ENCODE data around the gene ENTPD3.

ENTPD3 gene

DNA sequence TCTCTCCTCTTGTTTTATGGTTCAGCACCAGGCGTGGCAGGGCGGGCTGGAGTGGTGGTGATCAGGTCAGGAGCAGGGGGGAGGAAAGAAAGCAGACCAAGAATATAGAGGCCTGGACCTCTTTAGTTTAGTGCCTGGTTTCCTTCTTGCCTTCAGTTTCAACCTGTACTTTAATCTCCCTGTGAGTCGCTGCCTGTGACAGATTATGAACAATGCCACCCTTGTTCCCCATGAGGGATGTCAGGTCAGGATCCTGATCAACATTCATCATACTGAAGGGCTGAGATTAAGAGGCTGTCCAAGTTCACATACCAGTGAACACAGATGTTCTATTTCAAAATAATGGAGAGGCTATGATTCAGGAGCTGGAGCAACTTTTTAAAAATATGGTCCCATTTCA is 11.4 kb downstream of the ENTPD3 start:
- DNase-seq (ENCODE audit: extremely low spot score, insufficient read length, low read depth) (no peak), FAIRE-seq (no peak)

DNA sequence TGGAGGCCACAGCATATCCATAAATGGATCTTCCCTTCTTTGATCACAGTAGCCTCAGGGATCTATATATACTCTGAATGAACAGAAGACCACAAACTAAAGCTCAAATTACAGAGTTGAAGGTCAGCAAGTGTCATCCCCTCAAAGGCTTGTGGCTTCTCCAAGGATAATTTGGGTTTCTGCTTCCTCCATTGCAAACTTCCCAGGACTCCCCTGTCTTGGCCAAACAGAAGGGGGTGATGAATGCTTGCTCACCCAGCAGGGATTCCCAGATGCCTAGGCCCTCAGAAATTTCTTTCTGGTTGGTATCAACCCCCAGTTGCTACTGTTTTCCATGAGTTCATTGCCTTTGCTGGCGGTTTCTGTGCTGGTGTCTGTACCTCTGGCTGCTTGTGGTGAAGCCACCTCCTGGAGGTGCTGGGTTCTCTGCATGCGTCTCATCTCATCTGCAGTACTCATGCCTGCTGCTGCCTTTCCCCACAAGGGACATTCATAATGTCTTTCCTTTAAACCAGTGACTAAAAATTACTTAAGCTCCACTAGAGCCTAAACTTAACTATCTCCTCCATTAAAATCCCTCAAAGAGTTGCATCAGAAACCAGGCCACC is 17.7 kb downstream of the ENTPD3 start:
- DNase-seq (ENCODE audit: extremely low spot score, insufficient read length, low read depth) (no peak), FAIRE-seq (no peak)

DNA sequence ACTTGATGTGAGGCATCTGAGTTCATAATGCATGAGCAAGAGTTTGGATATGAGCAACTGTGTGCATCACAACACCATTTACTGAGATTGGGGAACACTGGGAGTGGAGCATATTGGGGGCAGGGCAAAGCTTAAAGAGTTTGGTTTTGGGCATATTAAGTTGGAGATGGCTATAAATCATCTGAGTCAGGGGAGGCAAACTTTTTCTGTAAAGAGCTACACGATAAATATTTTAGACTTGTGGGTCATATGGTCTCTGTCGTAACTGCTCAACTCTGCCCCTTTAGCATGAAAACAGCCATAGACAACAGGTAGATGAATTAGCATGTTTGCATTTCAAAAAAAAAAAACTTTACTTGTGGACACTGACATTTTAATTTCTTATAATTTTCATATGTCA is 20.0 kb downstream of the ENTPD3 start:
- DNase-seq (ENCODE audit: extremely low spot score, insufficient read length, low read depth) (no peak), FAIRE-seq (no peak)

DNA sequence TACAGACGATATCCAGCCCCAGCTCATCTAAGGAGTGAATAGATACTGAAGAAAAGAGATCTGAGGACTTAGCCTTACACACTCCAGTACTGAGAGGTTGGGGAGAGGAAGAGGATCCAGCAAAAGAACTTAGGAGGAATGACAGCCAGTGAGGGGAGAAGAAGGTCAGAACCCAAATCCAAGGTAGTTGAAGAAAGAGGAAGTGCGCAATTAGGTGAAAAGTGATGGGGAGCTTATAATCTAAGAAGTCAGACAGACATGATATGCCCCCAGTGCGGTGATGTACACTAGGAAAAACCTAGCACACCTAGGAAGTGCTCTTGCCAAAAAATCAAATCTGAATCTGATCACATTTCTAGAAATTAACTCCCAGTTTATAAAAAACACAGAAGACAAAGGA is 20.6 kb downstream of the ENTPD3 start:
- no peak for DNase-seq (ENCODE audit: extremely low spot score, insufficient read length, low read depth)
- FAIRE-seq = no peak

DNA sequence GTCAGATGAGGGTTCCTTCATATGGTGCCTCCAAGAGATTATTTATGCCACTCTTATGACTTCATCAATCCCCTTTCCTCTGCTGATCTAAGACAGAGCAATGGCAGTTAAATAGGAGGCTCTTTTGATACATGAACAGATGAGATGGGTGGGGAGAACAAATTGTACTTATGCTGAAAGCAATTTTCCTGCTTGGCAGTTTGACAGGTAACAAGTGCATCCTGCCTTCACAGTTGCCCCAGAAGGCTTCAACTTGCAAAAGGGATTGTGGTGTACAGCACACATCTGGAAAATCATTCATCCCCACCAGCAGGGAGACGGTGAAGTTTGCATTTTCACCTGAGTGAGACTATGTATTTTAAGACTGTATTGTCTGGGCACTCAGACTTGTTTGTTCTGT is 27.3 kb downstream of the ENTPD3 start:
- no peak for DNase-seq (ENCODE audit: extremely low spot score, insufficient read length, low read depth)
- no peak for FAIRE-seq

DNA sequence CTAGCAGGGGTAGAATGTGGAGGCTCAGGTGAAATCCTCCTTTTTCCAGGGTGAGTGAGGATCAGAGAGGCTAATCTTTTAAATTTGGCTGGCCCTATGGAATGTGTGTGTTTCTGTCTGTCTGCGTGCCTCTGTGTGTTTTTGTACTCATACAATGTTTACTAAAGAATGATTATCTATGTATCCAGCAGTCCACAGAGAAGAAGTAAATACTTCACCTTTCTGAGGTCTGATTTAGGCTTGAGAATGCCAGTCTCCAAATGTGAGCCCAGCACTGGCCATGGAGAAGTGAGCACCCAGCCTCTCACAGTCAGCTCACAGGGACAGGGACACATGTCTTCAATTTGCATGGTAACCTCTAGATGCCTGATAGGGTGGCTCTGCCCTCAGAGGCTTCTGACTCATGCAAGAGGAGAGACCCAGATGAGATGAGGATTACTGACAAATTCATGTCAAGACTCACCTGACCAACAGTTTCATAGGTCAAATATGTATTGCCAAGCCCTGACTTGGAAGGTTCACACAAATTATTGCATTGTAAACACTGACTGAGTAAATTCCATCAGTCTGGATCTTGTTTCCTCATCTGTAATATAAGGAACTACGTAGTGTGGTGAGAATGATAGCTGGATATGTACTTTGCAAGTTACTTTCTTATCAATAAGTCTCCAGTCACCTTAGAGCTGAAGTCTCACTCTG is 31.0 kb downstream of the ENTPD3 start:
- DNase-seq (ENCODE audit: extremely low spot score, insufficient read length, low read depth) (no peak), FAIRE-seq (no peak)

DNA sequence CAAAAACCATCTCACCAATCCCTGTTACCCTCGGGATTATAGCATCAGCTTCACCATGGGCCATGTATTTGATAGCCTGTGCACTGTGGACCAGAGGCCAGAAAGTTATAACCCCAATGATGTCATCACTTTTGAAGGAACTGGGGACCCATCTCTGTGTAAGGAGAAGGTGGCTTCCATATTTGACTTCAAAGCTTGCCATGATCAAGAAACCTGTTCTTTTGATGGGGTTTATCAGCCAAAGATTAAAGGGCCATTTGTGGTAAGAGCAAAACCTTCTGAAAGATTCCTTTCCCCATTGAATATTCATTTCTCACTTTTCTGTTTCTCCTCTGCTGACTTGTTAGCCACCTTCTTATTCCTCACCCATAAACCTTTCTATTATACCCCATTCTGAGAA is 35.9 kb downstream of the ENTPD3 start:
- no peak for FAIRE-seq
- no peak for DNase-seq (ENCODE audit: extremely low spot score, insufficient read length, low read depth)

DNA sequence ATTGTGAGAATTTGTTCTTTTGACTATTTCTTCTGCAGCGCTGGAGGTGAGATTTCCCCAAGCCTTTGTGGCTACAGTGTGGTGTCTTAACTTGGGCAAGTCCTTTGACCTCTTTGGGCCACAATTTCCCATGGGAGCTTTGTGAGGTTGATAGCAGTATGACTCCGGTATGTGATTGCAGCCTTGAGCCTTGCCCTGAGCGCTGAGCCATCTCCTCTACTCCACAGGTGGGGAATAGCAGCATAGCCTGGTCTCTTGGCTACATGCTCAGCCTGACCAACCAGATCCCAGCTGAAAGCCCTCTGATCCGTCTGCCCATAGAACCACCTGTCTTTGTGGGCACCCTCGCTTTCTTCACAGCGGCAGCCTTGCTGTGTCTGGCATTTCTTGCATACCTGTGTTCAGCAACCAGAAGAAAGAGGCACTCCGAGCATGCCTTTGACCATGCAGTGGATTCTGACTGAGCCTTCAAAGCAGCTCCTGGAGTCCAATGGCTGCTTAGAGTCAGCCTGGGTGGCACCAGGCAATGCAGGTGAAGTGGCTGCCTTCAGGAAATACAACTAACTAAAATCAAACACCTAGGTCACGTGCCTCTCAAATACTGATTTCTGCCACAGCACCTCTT is 40.2 kb downstream of the ENTPD3 start:
- DNase-seq (ENCODE audit: extremely low spot score, insufficient read length, low read depth) (no peak), FAIRE-seq (no peak)

DNA sequence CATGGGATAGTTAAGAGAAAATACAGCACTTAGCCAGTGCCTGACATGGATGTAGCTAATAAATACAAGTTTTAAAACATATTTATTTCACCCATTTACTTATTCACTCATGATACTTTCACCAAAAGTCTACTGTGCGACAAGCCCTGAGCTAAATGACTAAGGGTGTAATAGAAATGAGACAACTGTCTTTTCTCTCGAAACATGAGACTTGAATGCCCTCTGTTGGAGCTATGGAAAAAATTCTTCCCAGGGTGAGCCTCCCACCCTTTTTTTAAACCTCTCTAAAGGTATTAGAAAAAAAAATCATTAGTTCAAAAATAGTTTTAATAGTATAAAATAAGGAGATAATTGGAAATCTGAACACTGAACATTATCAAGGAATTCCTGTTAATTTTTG is 45.8 kb downstream of the ENTPD3 start:
- DNase-seq (ENCODE audit: extremely low spot score, insufficient read length, low read depth) = no peak
- FAIRE-seq = no peak

DNA sequence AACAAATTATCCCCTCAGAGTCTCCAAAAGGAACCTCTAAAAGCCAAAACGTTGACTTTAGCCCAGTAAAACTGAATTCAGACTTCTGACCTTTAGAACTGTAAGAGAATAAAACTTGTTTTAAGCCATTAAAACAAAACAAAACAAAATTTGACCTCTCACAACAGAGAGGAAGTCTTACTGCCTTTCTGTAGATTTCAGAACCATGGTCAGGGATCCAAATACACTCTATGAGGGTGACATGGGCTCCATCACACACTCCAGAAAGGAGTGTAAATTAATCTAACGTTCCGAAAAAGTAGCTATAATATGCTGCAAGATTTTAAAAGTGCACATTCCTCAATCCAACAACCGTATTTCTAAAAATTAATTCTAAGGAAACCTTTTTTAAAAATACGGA is 50.9 kb downstream of the ENTPD3 start:
- FAIRE-seq = no peak
- no peak for DNase-seq (ENCODE audit: extremely low spot score, insufficient read length, low read depth)

DNA sequence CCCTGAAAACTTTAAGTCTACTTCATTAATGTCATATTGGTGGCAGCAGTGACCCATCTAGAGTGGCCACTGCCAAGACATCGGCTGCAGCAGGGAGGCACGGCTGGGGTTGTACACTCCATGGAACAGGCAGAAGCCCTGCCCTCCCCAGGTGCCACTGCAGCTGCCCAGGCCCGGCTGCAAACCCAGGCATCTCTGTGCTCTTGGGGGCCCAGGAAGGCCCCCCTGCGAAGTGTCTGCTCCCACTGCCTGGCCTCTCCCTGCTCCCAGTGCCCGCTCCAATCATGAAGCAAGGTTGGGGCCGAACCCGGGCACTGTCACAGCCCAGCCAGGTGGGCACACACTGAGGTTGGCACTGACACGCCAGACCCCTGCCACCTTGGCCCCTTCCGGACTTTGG is 58.1 kb downstream of the ENTPD3 start:
- no peak for FAIRE-seq
- no peak for DNase-seq (ENCODE audit: extremely low spot score, insufficient read length, low read depth)

DNA sequence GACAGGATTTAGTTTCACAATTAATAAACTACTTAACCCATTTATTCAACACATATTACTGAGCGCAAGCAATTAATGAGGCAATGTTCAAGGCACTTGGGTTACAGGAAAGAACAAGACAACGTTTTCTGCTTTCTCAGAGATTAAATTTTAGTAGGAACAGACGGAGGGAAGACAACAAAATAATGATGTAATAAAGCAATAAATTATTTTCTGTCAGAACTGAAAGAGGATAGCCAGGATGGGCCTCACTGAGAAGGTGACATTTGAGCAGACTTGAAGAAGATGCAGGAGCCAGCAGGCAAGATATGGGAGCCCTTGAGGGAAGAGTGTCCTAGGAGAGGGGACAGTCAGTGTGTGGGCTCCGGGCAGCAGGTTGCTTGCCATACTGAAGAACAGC is 58.9 kb downstream of the ENTPD3 start:
- FAIRE-seq (no peak), DNase-seq (ENCODE audit: extremely low spot score, insufficient read length, low read depth) (no peak)

DNA sequence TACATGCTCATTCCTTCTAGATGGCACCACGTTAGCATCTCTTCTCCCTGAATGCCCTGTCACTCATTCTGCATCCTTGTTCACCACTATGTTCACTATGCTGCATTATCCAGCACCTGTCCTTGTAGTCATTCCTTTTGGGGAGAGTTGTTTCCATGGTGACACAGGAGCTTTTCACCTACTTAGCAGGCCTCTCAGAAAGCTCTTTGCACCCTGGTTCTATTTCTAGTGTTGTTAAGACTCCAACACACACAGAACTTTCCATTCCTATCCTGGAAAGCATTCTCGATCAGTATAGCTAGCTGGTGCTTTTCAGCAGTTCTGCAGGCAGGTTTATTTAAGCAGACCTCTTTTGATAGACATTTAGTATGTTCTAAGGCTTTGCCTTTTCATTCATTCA is 63.5 kb downstream of the ENTPD3 start:
- FAIRE-seq (no peak), DNase-seq (ENCODE audit: extremely low spot score, insufficient read length, low read depth) (no peak)

DNA sequence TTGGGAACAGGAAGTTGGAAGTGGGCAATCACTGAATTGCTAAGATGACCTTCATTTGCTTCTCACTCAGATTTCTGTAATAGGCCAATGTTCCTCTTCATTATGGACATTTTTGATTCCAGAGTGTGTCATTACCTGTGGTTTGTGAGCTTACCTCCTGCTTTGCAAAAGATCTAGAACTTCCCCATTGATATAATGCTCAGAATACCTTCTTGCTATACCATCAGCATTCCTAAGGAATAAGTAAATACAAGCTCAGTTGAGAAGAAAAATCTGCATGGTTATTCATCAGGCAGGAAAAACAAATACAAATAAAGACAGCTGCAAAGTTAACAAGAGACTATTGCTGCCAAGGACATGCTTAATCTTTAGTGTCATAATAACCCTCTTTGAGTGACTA is 64.6 kb downstream of the ENTPD3 start:
- DNase-seq (ENCODE audit: extremely low spot score, insufficient read length, low read depth) (no peak), FAIRE-seq (no peak)

DNA sequence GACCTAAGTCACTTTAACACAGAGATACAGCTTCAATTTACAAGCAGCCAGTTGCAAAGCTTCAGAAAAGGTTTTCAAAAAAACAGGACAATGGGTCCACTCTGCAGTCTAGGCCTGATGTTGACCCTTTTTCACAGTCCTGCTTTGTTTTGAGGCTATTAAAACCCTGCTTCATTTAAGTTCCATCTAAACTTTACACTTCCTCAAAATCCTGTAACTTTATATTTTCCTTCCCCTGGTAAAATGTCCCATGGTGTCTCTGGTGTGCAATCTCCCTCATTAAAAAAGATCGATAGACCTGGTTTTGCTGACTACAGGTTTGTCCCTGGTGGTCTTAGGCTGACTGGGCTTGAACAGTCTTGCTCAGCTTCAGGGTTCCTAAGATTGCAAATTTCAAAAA is 65.1 kb downstream of the ENTPD3 start:
- FAIRE-seq = no peak
- no peak for DNase-seq (ENCODE audit: extremely low spot score, insufficient read length, low read depth)

DNA sequence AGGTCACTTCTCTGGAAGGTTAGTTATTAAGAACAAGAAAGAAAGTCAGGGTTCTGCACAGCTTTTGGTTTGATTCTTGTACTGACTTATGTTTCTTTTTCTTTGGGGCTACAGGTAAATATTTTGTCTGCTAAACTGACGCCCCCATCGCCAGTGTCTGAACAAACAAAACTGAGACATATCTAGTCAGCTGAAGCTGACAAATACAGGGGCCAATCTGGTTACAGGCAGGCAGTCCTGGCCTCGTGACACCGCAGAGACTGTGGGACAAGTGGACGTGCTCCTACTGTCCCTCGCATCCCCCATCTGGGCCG is 65.5 kb downstream of the ENTPD3 start:
- no peak for DNase-seq (ENCODE audit: extremely low spot score, insufficient read length, low read depth)
- no peak for FAIRE-seq

DNA sequence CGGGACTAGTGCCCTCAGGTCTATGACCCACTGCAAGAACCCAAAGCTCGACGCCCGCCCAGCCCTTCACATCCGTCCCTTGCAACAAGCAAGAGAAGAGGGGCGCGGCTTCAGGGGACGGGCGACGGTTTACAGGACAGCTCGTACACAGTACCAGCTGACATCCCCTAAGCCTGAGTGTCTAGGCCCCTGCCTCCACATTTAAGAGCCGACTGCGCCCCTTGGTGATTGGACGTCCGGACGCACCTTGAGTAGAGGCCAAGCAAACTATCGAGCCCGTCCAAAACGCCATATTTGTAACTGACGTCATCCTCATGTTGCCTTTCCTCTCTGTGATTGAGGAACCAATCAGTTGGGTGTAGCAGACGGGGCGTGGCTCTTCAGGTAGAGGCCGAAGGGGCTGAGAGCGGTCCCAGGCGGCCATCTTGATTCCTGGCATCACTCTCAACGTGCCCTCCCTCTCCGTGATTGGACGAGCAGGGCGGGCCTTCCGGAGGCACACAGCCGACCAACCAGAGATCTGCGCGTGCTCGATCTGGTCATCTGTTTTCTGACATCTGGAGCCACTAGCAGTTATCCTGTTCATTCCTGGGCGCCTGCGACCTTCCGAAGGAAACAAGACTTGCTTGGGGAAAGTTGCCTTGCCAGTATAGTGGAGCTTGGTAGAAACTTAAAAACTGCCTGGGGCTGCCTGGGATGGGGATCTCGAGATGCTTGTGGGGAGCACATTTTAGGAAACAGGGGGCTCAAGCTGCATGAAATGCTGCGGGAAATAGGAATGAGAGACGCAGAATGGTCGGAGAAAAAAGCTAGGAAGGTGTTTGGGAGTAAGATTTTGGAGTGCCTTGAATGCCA is 66.1 kb downstream of the ENTPD3 start:
- FAIRE-seq (peak; percentile 99), DNase-seq (ENCODE audit: extremely low spot score, insufficient read length, low read depth) (peak; percentile 85)

DNA sequence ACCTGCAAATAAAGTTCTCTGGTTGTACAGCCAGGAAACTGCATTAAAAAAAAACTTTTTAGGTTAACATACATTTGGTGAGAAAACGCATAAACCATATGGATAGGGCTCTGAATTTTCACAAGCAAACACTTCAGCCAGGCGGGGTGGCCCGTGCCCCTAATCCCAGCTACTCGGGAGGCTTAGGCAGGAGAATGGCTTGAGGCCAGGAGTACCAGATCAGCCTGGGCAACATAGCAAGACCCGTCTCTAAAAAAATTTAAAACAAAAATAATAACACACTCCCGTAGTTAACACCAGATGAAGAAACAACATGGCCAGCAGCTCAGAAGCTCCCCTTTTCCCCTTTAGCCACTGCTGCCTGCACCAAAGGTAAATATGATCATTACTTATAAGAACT is 66.9 kb downstream of the ENTPD3 start:
- DNase-seq (ENCODE audit: extremely low spot score, insufficient read length, low read depth) = no peak
- no peak for FAIRE-seq

DNA sequence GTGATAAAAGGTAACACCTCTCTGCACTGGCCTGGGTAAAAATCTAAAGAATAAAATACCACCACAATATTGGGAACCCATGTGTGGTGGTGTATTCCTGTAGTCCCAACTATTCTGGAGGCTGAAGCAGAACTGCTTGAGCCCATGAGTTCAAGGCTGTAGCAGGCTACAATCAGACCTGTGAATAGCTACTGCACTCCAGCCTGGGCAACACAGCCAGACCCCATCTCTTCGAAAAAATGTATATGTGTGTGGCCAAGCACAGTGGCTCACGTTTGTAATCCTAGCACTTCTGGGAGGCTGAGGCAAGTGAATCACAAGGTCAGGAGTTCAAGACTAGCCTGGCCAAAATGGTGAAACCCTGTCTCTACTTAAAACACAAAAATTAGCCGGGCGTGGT is 68.3 kb downstream of the ENTPD3 start:
- FAIRE-seq (no peak), DNase-seq (ENCODE audit: extremely low spot score, insufficient read length, low read depth) (no peak)

DNA sequence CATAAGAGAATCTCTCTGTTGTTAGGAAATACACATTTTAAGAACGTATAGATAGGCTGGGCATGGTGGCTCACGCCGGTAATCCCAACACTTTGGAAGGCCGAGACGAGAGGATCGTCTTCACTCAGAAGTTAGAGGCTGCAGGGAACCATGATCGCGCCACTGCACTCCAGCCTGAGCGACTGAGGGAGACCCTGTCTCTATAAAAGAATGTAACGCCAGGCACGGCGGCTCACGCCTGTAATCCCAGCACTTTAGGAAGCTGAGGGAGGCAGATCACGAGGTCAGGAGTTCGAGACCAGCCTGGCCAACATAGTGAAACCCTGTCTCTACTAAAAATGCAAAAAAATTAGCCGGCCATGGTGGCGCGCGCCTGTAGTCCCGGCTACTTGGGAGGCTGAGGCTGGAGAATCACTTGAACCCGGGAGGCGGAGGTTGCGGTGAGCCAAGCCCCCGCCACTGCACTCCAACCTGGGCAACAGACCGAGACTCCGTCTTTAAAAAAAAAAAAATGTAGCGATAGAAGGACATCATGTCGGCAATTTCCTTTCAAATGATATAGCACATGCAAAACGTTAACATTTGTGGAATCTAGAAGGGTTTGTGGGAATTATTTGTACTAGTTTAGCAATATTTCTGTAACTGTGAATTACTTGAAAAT is 69.4 kb downstream of the ENTPD3 start:
- no peak for DNase-seq (ENCODE audit: extremely low spot score, insufficient read length, low read depth)

More for the DNA sequence above, 69.4 kb downstream of the ENTPD3 start:
- FAIRE-seq = no peak

Measured in GM18507 (cell line).